Activated naive CD4-positive, alpha-beta T cell treated with anti-CD3 and anti-CD28 coated beads, Interleukin-2, amount 50 U/mL, for 16 hours (primary cell): Measurements from ENCODE around the gene CLEC4M.
"Not testable (repeated sequence)": the region's sequence is repeated elsewhere in the genome, so short reads cannot be mapped to it uniquely, and the experiment has no call there.

ENCODE experiments used
- DNase-seq: peaks from one replicate; pipeline ENCODE4 v3.0.0-alpha.2; 2020

The CLEC4M gene

DNA sequence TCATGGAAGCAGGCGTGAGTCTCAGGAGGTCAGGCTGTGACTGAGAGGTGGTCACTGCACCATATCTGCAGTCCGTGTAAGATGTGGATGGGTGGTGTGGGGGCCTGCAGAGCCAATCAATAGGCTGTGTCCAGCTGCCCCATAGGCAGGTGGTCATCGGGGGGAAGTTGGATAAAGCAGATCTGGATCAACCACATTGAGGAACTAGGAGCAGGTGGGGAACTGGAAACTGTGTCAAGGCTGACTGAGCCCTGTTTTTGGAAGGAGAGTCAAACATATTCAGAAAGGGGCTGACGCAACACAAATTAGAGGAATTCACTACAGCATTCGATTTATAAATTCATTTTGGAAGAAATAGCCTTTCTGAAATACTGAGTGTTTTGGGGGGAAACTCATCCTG lies 15.0 kb downstream of the CLEC4M start:
- DNase-seq, result no peak

- no peak for DNase-seq
These were observed 16.8 kb downstream of the CLEC4M start for GRCh38 chr19:7779631-7780486.

- DNase-seq, result no peak
These were observed 18.1 kb downstream of the CLEC4M start for GRCh38 chr19:7781157-7781556.

GRCh38 chr19:7783991-7784423 lies 21.0 kb downstream of the CLEC4M start:
- DNase-seq, result no peak

GRCh38 chr19:7784856-7785255 lies 21.8 kb downstream of the CLEC4M start:
- DNase-seq, result no peak

DNA sequence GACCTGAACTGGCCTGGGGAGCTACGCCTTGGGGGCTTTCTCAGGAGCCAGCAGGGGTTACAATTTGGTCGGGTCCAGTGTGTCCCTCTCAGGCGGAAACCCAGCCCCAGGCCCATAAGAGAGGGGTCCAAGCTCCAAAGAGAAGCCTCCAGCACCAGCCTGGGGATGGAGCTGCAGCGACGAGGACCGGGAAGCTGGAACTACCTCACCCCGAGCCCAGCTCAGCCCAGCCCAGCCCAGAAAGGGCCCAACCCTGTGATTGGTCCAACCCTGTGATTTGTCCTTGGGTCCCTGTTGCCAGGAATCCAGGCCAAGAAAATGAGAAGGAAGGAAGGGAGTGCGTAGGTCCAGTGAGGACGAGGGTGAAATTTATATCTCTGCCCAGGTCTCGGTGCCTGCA lies 24.1 kb downstream of the CLEC4M start:
- DNase-seq, result no peak

DNA sequence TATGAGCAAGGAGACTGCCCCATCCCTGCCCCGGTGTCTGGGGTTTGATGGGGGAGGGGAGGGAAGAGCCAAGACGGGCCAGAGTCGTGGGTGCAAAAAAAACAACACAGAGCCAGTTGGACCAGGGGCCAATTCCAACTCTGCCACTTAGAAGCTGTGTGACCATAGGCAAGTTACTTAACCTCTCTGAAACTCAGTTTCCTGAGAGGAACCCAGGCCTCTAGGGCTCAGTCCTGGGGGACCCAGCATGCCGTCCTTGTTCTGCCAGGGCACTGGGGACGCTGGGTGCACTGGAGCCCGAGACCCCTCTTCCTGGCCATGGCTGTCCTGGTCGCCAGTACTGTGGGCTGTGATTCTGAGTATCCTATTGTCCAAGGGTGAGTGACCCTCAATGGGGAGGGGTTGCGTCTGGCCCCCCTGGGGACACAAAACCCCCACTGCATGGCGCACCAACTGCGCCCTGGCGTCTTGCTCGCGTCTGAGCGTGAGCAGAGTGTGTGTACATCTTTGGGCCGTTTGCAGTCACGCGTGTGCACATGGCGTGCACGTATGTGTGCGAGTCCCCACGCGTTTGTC lies 24.6 kb downstream of the CLEC4M start:
- DNase-seq, result no peak

DNA sequence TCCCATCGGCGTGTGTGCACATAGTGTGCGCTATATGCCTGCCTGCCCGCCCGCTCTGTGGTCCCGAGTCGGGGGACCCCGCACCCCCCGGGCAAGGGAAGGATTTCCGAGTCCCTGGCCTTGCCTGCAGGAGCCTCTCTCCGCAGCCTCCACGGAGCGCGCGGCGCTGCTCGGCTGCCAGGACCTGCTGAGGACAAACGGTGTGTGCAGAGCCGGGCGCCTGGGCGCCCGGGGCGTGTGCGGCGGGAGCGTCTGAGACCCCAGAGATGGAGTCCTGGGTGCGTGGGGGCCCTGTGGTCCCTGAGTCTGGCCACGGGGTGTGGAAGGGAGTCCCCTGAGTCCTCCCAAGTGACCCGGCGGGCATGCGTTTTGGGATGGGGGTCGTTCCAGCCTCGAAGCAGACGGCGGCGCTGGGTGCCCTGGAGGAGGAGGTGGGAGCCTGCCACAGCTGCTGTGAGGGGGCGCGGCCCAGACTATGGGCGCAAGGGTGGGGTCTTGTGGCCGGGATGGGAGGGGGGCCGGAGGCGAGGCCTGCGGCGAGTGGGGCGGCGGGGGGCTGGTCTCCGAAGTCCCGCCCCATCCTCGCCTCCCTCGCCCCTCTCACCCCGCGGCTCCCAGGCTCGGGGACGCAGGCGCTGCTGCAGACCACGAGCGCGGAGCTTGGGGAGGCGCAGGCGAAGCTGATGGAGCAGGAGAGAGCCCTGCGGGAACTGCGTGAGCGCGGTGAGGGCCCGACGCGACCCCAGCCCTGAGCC lies 25.3 kb downstream of the CLEC4M start:
- no peak for DNase-seq

- DNase-seq, result no peak
These were observed 25.9 kb downstream of the CLEC4M start for GRCh38 chr19:7788933-7789323.

- DNase-seq, result peak; percentile 66
These were observed 26.4 kb downstream of the CLEC4M start for GRCh38 chr19:7789447-7789846.

GRCh38 chr19:7790416-7790815 lies 27.4 kb downstream of the CLEC4M start:
- no peak for DNase-seq

GRCh38 chr19:7792281-7792680 lies 29.2 kb downstream of the CLEC4M start:
- DNase-seq, result no peak

GRCh38 chr19:7792701-7793100 lies 29.7 kb downstream of the CLEC4M start:
- DNase-seq, result not testable (repeated sequence)

DNA sequence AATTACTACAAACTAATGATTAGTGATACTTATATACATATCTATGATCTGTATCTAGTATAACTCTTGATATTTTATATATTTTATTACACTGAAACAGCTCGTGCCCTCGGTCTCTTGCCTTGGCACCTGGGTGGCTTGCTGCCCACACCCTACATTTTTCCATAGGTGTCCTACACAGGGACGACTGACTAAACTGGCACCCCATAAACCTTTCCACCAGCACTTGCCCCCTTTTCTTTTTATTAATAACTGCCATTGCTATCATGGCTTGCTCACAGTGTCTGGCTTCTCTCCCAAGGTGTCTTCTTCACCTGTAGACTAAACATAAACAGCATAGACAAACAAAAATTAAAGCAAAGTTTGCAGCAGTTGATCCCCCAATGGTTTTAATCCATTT lies 30.4 kb downstream of the CLEC4M start:
- no peak for DNase-seq

GRCh38 chr19:7795555-7796161 lies 32.6 kb downstream of the CLEC4M start:
- DNase-seq, result no peak

DNA sequence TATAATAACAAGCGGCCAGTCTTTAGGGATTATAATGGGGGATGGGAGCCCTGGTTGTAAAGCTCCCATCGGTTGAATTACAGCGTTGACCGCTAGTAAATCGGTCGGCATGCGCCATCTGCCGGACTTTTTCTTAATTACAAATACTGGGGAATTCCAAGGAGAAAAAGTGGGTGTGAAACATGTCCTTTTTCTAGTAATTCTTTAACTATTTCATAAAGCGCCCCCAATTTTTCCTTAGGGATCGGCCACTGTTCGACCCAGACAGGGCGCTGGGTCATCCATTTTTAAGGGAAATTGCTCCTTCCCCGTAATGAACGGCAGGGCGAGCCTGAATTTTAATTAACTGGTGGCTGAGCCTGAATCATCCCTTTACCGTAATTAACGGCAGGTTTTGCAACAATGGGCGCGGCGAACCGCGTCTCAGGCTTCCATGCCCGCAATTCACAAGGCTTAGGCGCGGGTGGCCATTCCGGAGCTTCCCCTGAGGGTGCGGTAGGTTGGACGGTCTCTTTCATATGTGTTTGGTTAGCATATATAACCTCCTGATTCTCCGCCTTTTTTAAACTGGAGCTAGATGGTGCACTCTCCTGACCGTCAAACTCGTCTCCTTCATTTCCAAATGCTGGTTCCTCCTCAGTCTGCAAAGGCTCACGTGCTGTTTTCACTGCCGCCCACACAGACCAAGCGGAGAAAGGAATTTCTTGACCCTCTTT lies 36.8 kb downstream of the CLEC4M start:
- peak; percentile 53 for DNase-seq

- DNase-seq, result no peak
These were observed 38.1 kb downstream of the CLEC4M start for GRCh38 chr19:7801020-7801570.

GRCh38 chr19:7806234-7806633 lies 43.2 kb downstream of the CLEC4M start:
- DNase-seq, result no peak

- DNase-seq, result no peak
These were observed 43.8 kb downstream of the CLEC4M start for GRCh38 chr19:7806876-7807275.

DNA sequence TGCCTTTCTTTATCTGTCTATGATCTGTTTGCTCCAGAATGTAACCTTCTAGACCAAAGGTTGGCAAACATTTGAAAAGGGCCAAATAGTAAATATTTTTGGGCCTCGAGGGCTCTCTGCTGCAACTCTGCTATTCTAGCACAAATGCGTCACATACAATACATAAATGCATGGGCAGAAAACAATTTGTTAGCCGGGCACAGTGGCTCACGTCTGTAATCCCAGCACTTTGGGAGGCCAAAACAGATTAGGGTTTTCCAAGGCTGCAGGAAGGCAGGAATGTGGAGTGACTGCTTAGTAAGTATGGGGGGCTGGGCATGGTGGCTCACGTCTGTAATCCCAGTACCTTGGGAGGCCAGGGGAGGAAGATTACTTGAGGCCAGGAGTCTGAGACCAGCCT lies 45.1 kb downstream of the CLEC4M start:
- no peak for DNase-seq

GRCh38 chr19:7811989-7812388 lies 48.9 kb downstream of the CLEC4M start:
- no peak for DNase-seq

DNA sequence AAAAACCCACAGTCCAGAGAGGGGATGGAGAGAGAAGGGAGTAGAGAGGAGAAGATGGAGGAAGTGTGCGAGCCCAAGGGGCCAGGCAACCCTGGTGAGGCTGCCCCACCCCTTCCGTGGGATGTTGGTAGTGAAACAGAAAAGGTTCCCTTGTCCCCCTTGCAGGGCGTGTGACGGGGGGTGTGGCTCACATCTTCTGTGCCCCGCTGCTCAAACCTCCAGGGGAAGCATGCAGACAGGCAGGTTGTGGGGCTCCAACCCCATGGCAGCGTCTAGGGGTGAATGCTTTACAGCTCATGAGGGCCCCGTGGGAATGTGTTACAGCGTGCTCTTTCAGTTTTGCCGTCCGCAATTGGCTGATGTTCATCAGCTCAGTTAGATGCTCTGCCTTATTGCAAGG lies 52.3 kb downstream of the CLEC4M start:
- no peak for DNase-seq
